ENCODE data around the gene SUCLA2.
"Not testable (repeated sequence)": the region's sequence is repeated elsewhere in the genome, so short reads cannot be mapped to it uniquely, and the experiment has no call there.

The SUCLA2 gene

DNA sequence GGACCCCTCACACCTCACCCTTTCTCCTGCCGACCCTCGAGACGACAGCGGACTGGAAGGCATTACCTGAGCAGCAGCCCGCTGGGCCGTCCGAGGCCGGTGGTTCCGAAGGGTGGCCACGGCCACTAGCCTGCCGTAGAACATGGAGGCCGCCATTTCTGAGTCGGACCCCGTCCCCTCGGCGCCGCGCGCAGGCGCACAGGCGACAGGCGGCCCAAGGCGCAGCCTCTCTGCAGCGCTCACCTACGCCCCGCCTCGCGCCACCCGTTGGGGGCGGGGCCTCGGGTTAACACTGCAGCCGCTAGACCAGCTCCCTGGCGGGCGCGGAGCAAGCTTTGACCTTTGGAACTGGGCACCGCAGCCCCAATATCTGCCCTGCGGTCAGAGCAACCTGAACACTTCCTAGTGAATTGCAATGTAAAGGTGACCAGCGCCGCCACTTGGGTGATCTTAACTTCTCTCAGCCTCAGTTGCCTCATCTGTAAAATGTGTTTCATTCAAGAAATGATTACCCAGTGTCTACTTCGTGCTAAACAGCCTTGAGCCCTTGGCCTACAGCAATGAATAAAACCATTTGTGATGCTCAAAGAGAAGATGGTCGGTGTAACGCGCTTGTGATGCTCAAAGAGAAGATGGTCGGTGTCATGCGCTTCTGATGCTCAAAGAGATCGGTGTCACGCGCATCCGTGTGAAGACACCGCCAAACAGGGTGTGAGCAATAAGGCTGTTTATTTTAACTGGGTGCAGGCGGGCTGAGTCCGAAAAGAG lies at the start of gene SUCLA2:
Gene SUCLA2 (minus strand): TSS at position 160 of the 768 bp plus-strand sequence. CDS start 4 bp downstream, at position 156.
- peak; percentile 49 for DNase-seq

DNA sequence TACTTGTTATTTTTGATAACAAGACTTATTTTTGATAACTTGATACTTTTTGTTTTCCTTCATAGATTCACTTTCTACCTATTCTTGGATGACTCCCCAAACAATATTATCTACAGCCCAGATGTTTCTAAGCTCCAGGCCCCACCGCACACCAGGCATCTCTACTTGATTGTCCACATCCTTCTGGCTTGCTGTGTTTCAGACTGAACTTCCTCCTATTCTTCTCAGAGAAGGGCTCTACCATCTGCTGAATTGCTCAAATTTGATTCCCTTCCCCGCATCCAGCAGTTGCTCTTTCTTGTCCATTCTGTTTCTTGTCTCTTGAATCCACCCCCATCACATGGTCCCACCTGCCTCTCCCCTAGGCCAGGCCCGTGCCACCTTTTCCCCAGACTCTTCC lies 49.5 kb upstream of the SUCLA2 start:
- no peak for DNase-seq

DNA sequence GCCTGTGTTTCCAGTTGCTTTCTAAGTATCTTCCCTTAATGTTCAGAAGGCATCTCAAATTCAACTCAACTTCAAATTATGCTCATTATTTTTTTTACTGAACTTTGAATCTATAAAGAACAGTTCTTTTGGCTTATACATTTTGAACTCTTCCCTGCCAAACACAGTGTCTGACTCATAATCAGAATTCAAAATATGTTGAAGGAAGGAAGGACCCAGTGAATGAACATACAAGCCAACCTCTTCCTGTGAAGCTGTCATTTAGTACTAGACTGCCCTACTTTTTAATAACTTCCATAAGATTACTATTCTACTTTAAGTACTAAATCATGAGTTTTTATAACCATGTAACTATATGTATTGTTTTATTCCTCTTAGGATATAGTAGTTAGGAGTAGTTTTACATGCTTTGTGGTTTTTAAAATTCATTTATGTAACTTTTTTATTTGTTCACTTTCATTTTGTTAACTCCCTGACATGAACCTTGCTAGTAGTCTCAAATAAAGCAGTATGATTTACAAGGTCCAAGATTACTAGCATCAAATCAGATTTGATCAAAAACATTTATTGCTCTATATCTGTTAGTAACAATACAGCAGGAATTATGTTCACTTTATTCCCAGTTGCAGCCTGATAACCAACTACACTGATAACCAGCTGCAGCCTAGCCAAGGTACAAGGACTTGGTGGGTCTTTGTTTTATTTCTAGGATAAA lies 42.9 kb upstream of the SUCLA2 start:
- DNase-seq: no peak

GRCh38 chr13:48042894-48043293 lies 41.8 kb upstream of the SUCLA2 start:
- DNase-seq: no peak

DNA sequence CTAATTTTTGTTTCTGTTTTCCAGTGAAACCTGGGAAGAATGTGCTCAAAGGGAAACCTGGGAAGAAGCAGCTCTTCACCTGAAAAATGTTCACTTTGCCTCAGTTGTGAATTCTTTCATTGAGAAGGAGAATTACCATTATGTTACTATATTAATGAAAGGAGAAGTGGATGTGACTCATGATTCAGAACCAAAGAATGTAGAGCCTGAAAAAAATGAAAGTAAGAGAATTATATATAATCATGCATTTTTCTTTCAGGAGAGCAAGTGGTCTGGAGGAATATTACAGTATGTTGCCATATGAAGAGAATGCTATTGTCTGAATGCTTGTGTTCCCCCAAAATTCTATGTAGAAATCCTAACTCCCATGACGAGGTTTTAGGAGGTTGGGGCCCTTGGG lies 39.8 kb upstream of the SUCLA2 start:
- no peak for DNase-seq

DNA sequence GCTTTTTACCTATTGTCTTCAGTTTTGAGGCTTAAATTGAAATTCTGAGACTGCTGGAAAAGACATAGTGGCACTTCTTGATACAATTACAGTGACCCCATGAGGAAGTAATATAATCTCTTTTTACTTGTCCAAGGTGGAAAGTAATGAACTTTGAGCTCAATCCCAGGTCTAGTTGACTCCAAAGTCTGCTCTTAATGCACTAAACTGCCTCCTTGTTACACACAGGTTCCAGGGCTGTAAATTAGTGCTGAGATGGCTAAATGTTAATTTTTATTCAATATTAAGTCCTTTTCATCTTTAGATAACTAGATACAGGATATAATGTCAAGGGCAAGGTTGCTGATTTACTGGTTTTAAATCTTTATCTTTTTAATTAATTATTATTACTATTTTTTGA lies 39.0 kb upstream of the SUCLA2 start:
- no peak for DNase-seq

DNA sequence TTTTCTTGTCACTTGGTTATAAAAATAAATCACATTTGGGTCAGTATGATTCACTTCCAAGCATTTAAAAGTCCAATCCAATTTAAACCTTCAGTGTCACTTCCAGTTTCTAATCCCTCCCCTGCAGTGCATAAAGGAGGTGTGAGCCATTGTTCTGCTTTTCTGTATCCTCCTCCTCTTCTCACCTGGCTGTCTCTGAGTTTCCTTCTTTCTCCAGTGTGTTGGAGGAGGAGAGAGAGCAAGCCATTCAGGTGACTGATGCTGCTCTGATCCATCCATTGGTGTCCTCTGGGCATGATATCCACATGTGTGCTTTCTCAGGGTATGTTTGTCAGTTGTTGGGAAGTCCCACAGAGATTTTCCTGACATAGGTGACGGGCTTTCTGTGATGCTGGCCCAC lies 37.7 kb upstream of the SUCLA2 start:
- DNase-seq: no peak

- peak; percentile 38 for DNase-seq
These were observed 36.5 kb upstream of the SUCLA2 start, which contains the start of gene NUDT15 for GRCh38 chr13:48037346-48038173. Gene NUDT15 (plus strand): TSS chr13:48037726. CDS start chr13:48037747, 21 bp downstream.

- DNase-seq: no peak
These were observed 28.8 kb upstream of the SUCLA2 start for GRCh38 chr13:48029859-48030258.

- no peak for DNase-seq
These were observed 27.0 kb upstream of the SUCLA2 start for GRCh38 chr13:48028066-48028465.

DNA sequence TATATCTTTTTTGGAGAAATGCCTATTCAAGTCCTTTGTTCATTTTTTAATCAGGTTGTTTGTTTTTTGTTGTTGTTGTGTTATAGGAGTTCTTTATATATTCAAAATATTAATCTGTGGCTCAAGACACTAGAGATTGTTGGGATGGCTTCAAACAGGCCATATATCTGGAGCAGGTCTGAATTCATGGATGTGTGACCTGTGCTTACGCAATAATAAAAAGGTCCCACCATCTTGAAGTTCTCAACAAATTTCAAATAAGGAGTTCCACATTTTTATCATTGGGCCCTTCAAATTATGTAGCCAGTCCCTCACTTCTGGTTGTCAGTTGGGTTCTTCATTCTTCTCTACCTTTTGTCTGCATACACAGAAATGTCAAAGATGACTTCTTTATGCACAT lies 18.7 kb upstream of the SUCLA2 start:
- no peak for DNase-seq

DNA sequence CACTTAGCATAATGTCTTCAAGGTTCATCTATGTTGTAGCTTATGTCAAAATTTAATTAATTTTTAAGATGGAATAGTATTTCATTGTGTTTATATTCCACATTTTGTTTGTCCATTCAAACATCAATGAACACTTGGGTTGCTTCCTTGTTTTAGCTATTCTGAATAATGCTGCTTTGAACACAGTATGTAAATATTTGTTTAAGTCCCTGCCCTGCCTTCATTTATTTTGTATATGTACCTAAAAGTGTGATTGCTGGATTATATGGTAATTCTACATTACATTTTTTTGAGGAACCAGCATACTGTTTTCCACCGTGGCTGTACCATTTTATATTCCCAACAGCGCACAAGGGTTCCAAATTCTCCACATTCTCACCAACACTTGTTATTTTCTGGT lies 17.6 kb upstream of the SUCLA2 start:
- DNase-seq: no peak

DNA sequence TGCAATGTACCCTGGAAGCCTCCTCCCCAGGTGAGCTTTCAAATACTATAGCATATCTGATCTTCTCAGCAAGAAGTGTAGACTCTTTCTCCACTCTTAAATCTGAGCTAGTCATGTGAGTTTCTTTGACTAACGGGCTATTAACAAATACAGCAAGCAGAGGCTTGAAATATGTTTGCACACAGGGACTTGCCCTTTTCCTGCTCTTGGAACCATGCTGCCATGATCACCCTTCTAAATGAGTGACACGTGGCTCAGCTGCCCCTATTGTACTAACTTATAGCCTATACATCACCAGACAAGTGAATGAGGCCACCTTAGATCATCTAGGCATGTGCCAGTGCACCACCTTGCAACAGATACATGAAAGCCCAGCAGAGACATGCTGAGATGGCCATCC lies 13.3 kb upstream of the SUCLA2 start:
- DNase-seq: no peak

DNA sequence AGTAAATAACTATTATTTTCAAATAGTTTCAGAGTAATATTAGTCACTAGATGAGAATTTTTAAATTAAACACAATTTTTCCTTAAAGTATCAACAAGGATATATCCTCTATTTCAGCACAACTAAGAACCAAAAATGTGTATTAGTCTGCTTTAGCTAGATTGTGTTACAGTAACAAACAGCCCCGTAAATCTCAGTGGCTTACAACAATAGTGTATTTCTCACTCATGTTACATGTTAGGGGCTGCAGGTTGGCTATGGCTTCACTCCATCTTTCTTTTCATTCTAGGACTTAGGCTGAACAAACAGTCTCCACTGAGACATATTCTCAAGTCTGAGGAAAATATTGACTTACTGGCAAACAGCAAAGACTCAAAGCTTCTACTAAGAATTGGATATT lies 11.6 kb upstream of the SUCLA2 start:
- DNase-seq: no peak

- DNase-seq: no peak
These were observed 9.6 kb upstream of the SUCLA2 start for GRCh38 chr13:48010698-48011097.

DNA sequence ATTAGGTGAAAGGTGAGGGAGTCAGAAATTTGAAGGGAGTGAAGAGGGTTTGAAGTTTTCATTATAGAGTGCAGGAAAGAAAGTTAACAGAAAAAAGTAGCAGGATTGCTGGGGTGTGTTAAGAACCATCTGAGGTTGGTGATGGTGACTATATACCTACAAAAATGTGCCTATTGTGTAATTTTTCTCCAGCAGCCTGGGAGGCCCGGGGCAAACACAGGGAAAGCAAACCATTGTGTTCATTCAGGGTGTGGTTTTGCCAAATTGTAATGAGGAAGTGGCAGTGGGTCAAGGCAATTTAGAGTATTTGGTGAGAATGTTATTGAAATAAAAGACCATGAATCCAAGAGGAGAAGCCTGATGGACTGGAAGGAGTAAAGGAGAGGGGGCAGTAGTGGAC lies 8.2 kb upstream of the SUCLA2 start:
- DNase-seq: no peak

DNA sequence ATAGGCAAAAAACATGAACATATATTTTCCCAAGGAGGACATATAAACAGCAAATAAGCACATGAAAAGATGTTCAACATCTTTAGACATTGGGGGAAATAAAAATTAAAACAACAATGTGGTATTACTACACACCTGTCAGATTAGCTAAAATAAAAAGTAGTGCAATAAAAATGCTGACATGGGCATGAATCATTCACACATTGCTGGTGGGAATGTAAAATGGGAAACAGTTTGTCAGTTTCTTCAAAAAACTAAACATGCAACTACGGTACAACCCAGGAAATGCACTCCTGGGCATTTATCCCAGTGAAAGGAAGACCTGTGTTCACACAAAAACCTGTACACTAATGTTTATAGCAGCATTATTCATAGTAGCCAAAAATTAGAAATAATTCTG lies 5.3 kb upstream of the SUCLA2 start:
- no peak for DNase-seq

DNA sequence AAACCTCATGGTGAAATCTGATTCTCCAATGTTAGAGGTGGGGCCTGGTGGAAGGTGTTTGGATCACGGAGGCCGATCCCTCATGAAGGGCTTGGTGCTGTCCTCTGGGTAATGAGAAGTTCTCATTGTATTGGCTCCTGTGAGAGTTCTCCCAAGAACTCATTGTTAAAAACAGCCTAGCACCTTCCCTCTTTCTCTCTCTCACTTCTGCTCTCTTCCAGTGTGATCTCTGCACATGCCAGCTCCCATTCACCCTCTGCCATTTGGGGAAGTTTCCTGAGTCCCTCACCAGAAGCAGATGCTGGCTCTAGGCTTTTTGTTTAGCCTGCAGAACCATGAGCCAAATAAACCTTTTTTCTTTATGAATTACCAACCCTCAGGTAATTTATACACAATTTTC lies 3.1 kb upstream of the SUCLA2 start:
- DNase-seq: no peak

- not testable (repeated sequence) for DNase-seq
These were observed 926 bp upstream of the SUCLA2 start for GRCh38 chr13:48001999-48002398.

GRCh38 chr13:48000559-48001113 lies 437 bp downstream of the SUCLA2 start:
- DNase-seq: no peak

- no peak for DNase-seq
These were observed 1.1 kb downstream of the SUCLA2 start for GRCh38 chr13:47999973-48000372.

GRCh38 chr13:47997384-47997783 lies 3.7 kb downstream of the SUCLA2 start:
- DNase-seq: no peak

- no peak for DNase-seq
These were observed 9.2 kb downstream of the SUCLA2 start for GRCh38 chr13:47991859-47992258.

All from NCI-H510A treated with DMSO at 0.1 percent for 48 hours (cell line).